ENCODE measurements around the gene MYH15.

DNA sequence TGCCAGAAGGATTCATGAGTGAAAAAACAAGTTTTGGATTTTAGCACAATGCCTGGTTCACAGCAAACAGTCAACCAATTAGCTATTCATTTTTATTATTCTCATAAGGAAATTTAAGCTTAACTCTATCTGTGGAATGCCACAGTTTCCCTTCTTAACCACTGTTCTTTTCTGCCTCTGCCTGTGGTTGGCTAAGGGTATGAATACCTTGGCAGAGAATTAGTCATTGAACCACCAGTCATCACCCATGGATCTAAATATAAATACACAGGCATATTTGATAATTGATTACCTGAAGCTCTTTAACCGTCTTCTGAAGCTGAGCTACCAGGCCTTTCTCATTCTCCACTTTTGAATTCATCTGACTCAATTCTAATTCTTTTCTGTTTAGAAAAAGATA, 79.9 kb downstream of the MYH15 start:
- no peak for TF ChIP-seq POLR2A (IDR thresholded peaks at IDR 0.05; ENCODE audit: low read length)
- TF ChIP-seq GATA1 (IDR thresholded peaks at IDR 0.05; ENCODE audit: low read depth, low read length), result no peak
